ENCODE measurements around the gene RIMBP2. TPM values are rescaled to one million over a fixed set of nuclear protein-coding genes. Genes with fewer than 3 reads are reported as not detected.

The RIMBP2 gene
- total and polyA plus RNA-seq, 11 donors = 2.1 TPM; not detected in 10

DNA sequence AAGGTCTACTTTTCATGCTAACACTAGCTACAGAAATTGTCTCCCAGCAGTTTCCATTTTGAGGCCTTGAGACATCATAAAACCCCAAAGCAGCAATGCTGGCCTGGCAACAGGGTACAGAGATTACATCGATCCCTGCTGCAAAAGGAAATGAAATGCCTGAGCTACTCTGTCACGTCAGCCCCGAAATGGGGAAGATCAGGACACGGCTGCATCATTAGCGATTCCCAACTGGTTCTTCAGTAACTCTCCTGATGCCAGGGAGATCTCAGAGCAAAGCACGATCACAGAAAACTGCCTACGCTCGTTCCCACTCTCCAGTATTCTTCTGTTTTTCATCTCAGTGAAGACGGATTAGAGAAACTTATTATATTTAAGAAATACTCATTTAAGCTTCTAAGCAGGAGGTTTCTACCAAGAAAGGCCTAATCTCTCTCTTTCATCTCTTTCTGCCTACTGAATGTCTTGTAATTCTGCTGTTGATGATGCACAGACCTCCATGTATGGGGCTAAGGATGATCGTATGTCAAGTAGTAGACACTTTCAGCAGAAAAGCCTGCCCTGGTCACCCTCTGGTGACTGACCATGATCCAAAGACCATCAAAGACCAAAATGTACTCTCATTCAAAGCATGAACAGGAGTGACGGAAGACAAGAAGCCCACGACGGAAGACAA is 168.5 kb downstream of the RIMBP2 start:
- Histone ChIP-seq H3K36me3 (no peaks in the 10 kb centered on the region), H3K27me3 (no peaks in the 10 kb centered on the region), H3K4me3 (no peak overlapping the region), H3K9me3 (peaks cover 0 to 21% (median 7%) of the 10 kb centered on the region in 12 donors), H3K4me1 (no peaks in the 10 kb centered on the region), H3K27ac (no peak overlapping the region)
- DNase-seq (no peak), ATAC-seq (no peak)
- WGBS, 4 donors = 72 to 81% (median 78%) methylated on average over 13 of the region's 13 CpGs
- TF ChIP-seq, protein P1, sequence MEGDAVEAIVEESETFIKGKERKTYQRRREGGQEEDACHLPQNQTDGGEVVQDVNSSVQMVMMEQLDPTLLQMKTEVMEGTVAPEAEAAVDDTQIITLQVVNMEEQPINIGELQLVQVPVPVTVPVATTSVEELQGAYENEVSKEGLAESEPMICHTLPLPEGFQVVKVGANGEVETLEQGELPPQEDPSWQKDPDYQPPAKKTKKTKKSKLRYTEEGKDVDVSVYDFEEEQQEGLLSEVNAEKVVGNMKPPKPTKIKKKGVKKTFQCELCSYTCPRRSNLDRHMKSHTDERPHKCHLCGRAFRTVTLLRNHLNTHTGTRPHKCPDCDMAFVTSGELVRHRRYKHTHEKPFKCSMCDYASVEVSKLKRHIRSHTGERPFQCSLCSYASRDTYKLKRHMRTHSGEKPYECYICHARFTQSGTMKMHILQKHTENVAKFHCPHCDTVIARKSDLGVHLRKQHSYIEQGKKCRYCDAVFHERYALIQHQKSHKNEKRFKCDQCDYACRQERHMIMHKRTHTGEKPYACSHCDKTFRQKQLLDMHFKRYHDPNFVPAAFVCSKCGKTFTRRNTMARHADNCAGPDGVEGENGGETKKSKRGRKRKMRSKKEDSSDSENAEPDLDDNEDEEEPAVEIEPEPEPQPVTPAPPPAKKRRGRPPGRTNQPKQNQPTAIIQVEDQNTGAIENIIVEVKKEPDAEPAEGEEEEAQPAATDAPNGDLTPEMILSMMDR (IDR thresholded peaks at IDR 0.05) = no peak
- TF ChIP-seq POLR2A (IDR thresholded peaks at IDR 0.05) = no peak
- intact Hi-C loops (cut with DNase I) = no loop called here

DNA sequence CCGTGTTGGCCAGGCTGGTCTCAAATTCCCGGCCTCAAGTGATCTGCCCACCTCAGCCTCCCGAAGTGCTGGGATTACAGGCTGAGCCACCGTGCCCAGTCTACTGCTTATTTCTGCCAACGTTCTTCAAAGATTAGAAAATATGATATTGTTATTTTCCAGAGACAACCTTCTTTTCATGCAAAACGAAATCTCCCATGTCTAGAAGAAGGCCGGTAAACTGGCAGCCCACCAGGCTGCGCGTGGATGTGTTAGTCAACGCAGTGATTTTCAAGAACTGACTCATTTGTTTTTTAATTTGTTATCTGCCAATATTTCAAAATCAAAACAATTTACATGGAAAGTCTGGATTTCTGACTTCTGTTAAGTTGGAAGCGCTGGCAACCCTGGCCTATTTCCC is 169.6 kb downstream of the RIMBP2 start:
- no peak for DNase-seq
- intact Hi-C loops (cut with DNase I) = no loop called here
- Histone ChIP-seq H3K4me3 (no peak overlapping the region), H3K27me3 (no peaks in the 10 kb centered on the region), H3K9me3 (peaks cover 0 to 20% (median 6%) of the 10 kb centered on the region in 12 donors), H3K27ac (no peak overlapping the region), H3K4me1 (no peaks in the 10 kb centered on the region), H3K36me3 (no peaks in the 10 kb centered on the region)
- 80 to 85% (median 83%) methylated on average over 11 of the region's 11 CpGs for WGBS, 4 donors
- TF ChIP-seq POLR2A (IDR thresholded peaks at IDR 0.05) = no peak
- TF ChIP-seq, protein P1 (IDR thresholded peaks at IDR 0.05) = no peak
- no peak for ATAC-seq

DNA sequence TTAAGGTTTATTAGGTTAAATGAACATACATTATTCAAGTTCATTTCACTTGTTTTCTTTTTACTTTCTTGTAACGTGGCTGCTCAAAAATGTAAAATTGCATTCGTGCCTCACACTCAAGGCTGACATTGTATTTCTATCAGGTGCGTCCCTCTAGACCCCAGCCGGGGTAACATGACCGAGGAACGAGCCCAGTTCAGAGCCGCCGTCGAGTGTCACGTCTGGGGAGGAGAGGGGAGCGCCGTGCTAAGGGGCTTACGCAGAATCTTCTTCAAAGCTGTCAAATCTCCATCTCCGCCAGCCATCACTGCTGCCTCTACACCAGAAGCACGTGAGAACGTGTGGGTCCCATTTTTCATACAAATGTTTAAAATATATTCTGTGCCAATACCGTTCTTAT is 170.6 kb downstream of the RIMBP2 start:
- no peak for DNase-seq
- Histone ChIP-seq H3K27me3 (no peaks in the 10 kb centered on the region), H3K4me3 (no peak overlapping the region), H3K36me3 (no peaks in the 10 kb centered on the region), H3K4me1 (no peaks in the 10 kb centered on the region), H3K27ac (no peak overlapping the region), H3K9me3 (peaks cover 0 to 15% (median 0%) of the 10 kb centered on the region in 12 donors)
- intact Hi-C loops (cut with DNase I) = no loop called here
- no peak for ATAC-seq
- TF ChIP-seq, protein P1 (IDR thresholded peaks at IDR 0.05) = no peak
- no peak for TF ChIP-seq POLR2A (IDR thresholded peaks at IDR 0.05)
- WGBS, 4 donors = 71 to 76% (median 74%) methylated on average over 17 of the region's 17 CpGs

DNA sequence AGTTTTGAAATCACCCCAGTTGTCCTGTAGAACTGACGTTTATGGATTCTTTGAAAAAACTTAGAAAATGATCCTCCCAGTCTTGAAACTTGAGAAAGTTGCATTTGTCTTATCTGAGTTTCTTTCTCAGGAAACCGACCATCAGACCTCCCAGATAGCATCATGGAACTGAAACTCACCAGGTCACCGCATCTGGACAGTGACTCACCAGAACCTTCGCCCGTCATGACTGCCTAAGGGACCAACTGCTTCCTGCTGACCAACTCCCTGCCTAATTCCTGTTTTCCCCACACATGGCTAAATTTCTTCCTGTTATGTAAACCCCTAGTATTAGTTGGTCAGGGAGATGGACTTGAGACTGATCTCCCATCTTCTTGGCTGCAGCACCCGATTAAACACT is 175.7 kb downstream of the RIMBP2 start:
- Histone ChIP-seq H3K27me3 (no peaks in the 10 kb centered on the region), H3K4me3 (no peak overlapping the region), H3K9me3 (peaks cover 0 to 13% (median 0%) of the 10 kb centered on the region in 12 donors), H3K27ac (no peak overlapping the region), H3K36me3 (no peaks in the 10 kb centered on the region), H3K4me1 (no peaks in the 10 kb centered on the region)
- intact Hi-C loops (cut with DNase I) = no loop called here
- WGBS, 4 donors = 71 to 79% (median 78%) methylated on average over 6 of the region's 6 CpGs
- no peak for DNase-seq
- TF ChIP-seq POLR2A (IDR thresholded peaks at IDR 0.05) = no peak
- TF ChIP-seq, protein P1 (IDR thresholded peaks at IDR 0.05) = no peak
- no peak for ATAC-seq
